Thyroid gland (tissue), 4 donors: ENCODE measurements around the gene CCDC97. TPM values are rescaled to one million over a fixed set of nuclear protein-coding genes. Genes with fewer than 3 reads are reported as not detected.
A peak's percentile ranks its signal among the peaks of the same experiment; 100 is the strongest.
"Not testable (repeated sequence)": the region's sequence is repeated elsewhere in the genome, so short reads cannot be mapped to it uniquely, and the experiment has no call there.

Source experiments
- DNase-seq, 2 donors: peaks; one replicate each; pipeline ENCODE4 v3.0.0-alpha.2; 2019
- H3K27ac ChIP-seq, 3 donors: fragments of 200-600 bp; sonication (generic); 1 replicate in 2 of 3; 2 replicates in 1 of 3; pipeline ENCODE4 v1.5.1; 2016 to 2019; ENCODE audit warnings: mild to moderate bottlenecking in 1 of 3, moderate library complexity in 1 of 3
- H3K27me3 ChIP-seq: fragments of 200-600 bp; sonication (generic); one replicate; pipeline ENCODE4 v1.5.1; 2019
- H3K36me3 ChIP-seq, 2 donors: fragments of 200-600 bp; sonication (generic); one replicate each; pipeline ENCODE4 v1.5.1; 2016 to 2019
- H3K4me1 ChIP-seq, 2 donors: fragments of 200-600 bp; sonication (generic); one replicate each; pipeline ENCODE4 v1.5.1; 2017 to 2019
- H3K4me3 ChIP-seq, 3 donors: fragments of 200-600 bp; sonication (generic); replicated peaks in 1 of 3; 1 replicate in 2 of 3; 2 replicates in 1 of 3; pipeline ENCODE4 v1.5.1; 2016; ENCODE audit warnings: mild to moderate bottlenecking in 1 of 3
- H3K9me3 ChIP-seq: fragments of 200-600 bp; sonication (generic); one replicate; pipeline ENCODE4 v1.5.1; 2017
- CTCF ChIP-seq, 6 experiments: fragments of 200-600 bp in 3 of 6; fragments of 450-650 bp in 3 of 6; sonication (generic) in 3 of 6; IDR thresholded peaks; one replicate each; pipeline ENCODE4 v1.5.1; 2016 to 2019; ENCODE audit warnings: antibody characterized with exemption in 6 of 6, mild to moderate bottlenecking in 2 of 6, inconsistent platforms in 1 of 6, moderate library complexity in 1 of 6
- POLR2A ChIP-seq, 2 donors: fragments of 450-650 bp; IDR thresholded peaks; one replicate each; pipeline ENCODE4 v1.6.1; 2017; ENCODE audit warnings: antibody characterized with exemption in 2 of 2, mild to moderate bottlenecking in 2 of 2, moderate library complexity in 1 of 2
- WGBS, 2 donors: methylation state at CpG; one replicate each; pipeline ENCODE4 v1.1.5; 2017; 5-methylcytosine and 5-hydroxymethylcytosine counted together
- intact Hi-C: fragments of 100-400 bp; cut with DNase I; formaldehyde crosslinking; loops from one replicate; pipeline ENCODE4 v1.15.1; 2023
- small RNA-seq: library from RNA; depleted of rRNA; stranded (forward); fragments of <200 nt; gene quantifications from one replicate; pipeline ENCODE3, GENCODE V24; 2016
- total RNA-seq, 4 donors: library from RNA; depleted of rRNA; stranded (reverse); fragments of >200 nt; gene quantifications; one replicate each; pipeline ENCODE4 v1.2.3, GENCODE V29; 2016

The CCDC97 gene
- total RNA-seq, 4 donors from 2014 or later: 10.6 to 22.0 (median 19.3) TPM

- 91 to 96% methylated on average over 2 of the region's 2 CpGs for WGBS, 2 donors
- Histone ChIP-seq H3K9me3 (no peaks in the 10 kb centered on the region), H3K27me3 (no peaks in the 10 kb centered on the region), H3K27ac (no peak overlapping the region), H3K36me3 (no peaks in the 10 kb centered on the region), H3K4me1 (peaks cover 21 to 33% of the 10 kb centered on the region in 2 donors), H3K4me3 (no peak overlapping the region)
- intact Hi-C loops: no loop called here
- DNase-seq: no peak
- TF ChIP-seq CTCF (IDR thresholded peaks at IDR 0.05) (no peak), POLR2A (IDR thresholded peaks at IDR 0.05) (no peak)
These were observed 59.8 kb downstream of the CCDC97 start for GRCh38 chr19:41369769-41370168.

- H3K27ac ChIP-seq, intact Hi-C loops, DNase-seq, H3K4me3 ChIP-seq, H3K27me3 ChIP-seq, H3K36me3 ChIP-seq, H3K9me3 ChIP-seq: not testable (repeated sequence)
- 88 to 99% methylated on average over 5 of the region's 5 CpGs for WGBS, 2 donors
- H3K4me1 ChIP-seq: peaks cover 22 to 38% of the 10 kb centered on the region in 2 donors
These were observed 61.1 kb downstream of the CCDC97 start for GRCh38 chr19:41371119-41371518.

- no peak for DNase-seq
- Histone ChIP-seq H3K9me3 (no peaks in the 10 kb centered on the region), H3K27ac (no peak overlapping the region), H3K27me3 (no peaks in the 10 kb centered on the region), H3K4me1 (peaks cover 18 to 34% of the 10 kb centered on the region in 2 donors), H3K36me3 (no peaks in the 10 kb centered on the region), H3K4me3 (no peak overlapping the region)
- intact Hi-C loops: no loop called here
- TF ChIP-seq CTCF (IDR thresholded peaks at IDR 0.05) (no peak), POLR2A (IDR thresholded peaks at IDR 0.05) (no peak)
- 95 to 100% methylated on average over 8 of the region's 8 CpGs for WGBS, 2 donors
These were observed 61.6 kb downstream of the CCDC97 start for GRCh38 chr19:41371541-41371940.

GRCh38 chr19:41372501-41372900 lies 62.5 kb downstream of the CCDC97 start:
- intact Hi-C loops: no loop called here
- Histone ChIP-seq H3K27me3 (no peaks in the 10 kb centered on the region), H3K4me1 (peaks cover 18 to 31% of the 10 kb centered on the region in 2 donors), H3K9me3 (no peaks in the 10 kb centered on the region), H3K36me3 (no peaks in the 10 kb centered on the region), H3K27ac (no peak overlapping the region), H3K4me3 (no peak overlapping the region)
- TF ChIP-seq CTCF (IDR thresholded peaks at IDR 0.05) (no peak), POLR2A (IDR thresholded peaks at IDR 0.05) (no peak)
- DNase-seq: no peak
- 80 to 88% methylated on average over 2 of the region's 2 CpGs for WGBS, 2 donors

- 8 to 9% methylated on average over 12 of the region's 12 CpGs for WGBS, 2 donors
- Histone ChIP-seq H3K4me1 (peaks cover 18 to 25% of the 10 kb centered on the region in 2 donors), H3K4me3 (no peak overlapping the region), H3K27ac (peak overlapping the region in 2 of 3 donors; percentile 7 to 46), H3K36me3 (no peaks in the 10 kb centered on the region), H3K9me3 (no peaks in the 10 kb centered on the region), H3K27me3 (no peaks in the 10 kb centered on the region)
- intact Hi-C loops: no loop called here
- TF ChIP-seq POLR2A (IDR thresholded peaks at IDR 0.05) (no peak), CTCF (IDR thresholded peaks at IDR 0.05) (no peak)
- peak; percentile 95 to 96 for DNase-seq
These were observed 64.0 kb downstream of the CCDC97 start for GRCh38 chr19:41373993-41374392.

Small RNAs within 50 kb of the gene (small RNA-seq; reads per million reads assigned to genes)
- not detected for gene RN7SL34P

Other genes starting within 250 kb of the CCDC97 start
- not detected for gene CYP2A13, start 221.7 kb upstream of the CCDC97 start, total RNA-seq
- gene CYP2F1, start 195.7 kb upstream of the CCDC97 start, total RNA-seq: not detected
- gene CYP2S1, start 117.0 kb upstream of the CCDC97 start, total RNA-seq: 1 to 10 TPM in 3 of 4 donors, not detected in 1; 1.0 to 2.3 (median 1.0) TPM
- gene AXL, start 90.9 kb upstream of the CCDC97 start, total RNA-seq: 10 to 100 TPM; 17.5 to 61.3 (median 35.4) TPM
- gene HNRNPUL1, start 45.8 kb upstream of the CCDC97 start, total RNA-seq: 100 to 1,000 TPM; 129 to 180 (median 150) TPM
- 10 to 100 TPM in 3 of 4 donors, 1 to 10 TPM in 1; 9.6 to 13.7 (median 11.0) TPM for gene TGFB1, start 43.8 kb downstream of the CCDC97 start, total RNA-seq
- 10 to 100 TPM in 2 of 4 donors, 1 to 10 TPM in 2; 5.9 to 12.5 (median 9.9) TPM for gene B9D2, start 54.0 kb downstream of the CCDC97 start, total RNA-seq
- 10 to 100 TPM in 2 of 4 donors, 1 to 10 TPM in 2; 5.0 to 14.9 (median 9.0) TPM for gene TMEM91, start 66.4 kb downstream of the CCDC97 start, total RNA-seq
- gene EXOSC5, start 87.2 kb downstream of the CCDC97 start, total RNA-seq: 10 to 100 TPM; 11.8 to 20.7 (median 14.2) TPM
- gene BCKDHA, start 87.6 kb downstream of the CCDC97 start, total RNA-seq: 10 to 100 TPM; 57.4 to 90.9 (median 85.6) TPM
- 1 to 10 TPM in 2 of 4 donors, under 1 TPM in 1, not detected in 1; 0.59 to 2.4 (median 1.4) TPM for gene B3GNT8, start 117.2 kb downstream of the CCDC97 start, total RNA-seq
- gene DMAC2, start 129.7 kb downstream of the CCDC97 start, total RNA-seq: 10 to 100 TPM; 39.1 to 53.1 (median 44.2) TPM
- gene ERICH4, start 133.0 kb downstream of the CCDC97 start, total RNA-seq: not detected